Right renal pelvis (tissue), 4 donors: Measurements from ENCODE around the gene OTX1. TPM values are rescaled to one million over a fixed set of nuclear protein-coding genes. Genes with fewer than 3 reads are reported as not detected.

Source experiments
- DNase-seq, 4 donors: peaks; one replicate each; pipeline ENCODE4 v3.0.0-alpha.2; 2013; ENCODE audit warnings: low read depth in 4 of 4, low spot score in 3 of 4, missing footprints in 1 of 4
- polyA plus RNA-seq, 4 donors: library from polyadenylated mRNA; unstranded; fragments of 120-200 nt; gene quantifications; one replicate each; pipeline ENCODE4 v1.2.1, GENCODE V29; 2013; ENCODE audit not compliant: insufficient read length in 4 of 4

OTX1 gene
- polyA plus RNA-seq, 4 donors: not detected

DNA sequence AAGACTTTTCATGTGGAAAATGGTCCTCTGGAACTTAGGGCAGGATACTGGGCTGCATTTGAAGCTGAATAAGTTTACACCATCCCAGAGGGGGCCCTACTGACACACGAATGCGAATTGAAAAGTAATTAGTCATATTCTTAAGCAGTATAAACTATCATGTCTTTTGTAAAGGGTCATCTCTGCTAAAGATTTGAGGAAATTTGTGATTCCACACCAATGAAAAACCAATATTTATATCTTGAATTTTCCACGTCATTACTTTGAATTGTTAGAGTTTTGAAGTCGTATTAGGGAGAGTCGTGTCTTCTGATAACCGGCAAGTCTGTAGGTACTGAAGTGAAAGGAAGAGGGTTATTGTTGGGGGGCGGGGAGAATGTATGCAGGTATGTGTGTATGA is 4.1 kb upstream of the OTX1 start:
- DNase-seq: no peak

- DNase-seq: no peak
Observed at GRCh38 chr2:63046961-63047320, 3.7 kb upstream of the OTX1 start.

DNA sequence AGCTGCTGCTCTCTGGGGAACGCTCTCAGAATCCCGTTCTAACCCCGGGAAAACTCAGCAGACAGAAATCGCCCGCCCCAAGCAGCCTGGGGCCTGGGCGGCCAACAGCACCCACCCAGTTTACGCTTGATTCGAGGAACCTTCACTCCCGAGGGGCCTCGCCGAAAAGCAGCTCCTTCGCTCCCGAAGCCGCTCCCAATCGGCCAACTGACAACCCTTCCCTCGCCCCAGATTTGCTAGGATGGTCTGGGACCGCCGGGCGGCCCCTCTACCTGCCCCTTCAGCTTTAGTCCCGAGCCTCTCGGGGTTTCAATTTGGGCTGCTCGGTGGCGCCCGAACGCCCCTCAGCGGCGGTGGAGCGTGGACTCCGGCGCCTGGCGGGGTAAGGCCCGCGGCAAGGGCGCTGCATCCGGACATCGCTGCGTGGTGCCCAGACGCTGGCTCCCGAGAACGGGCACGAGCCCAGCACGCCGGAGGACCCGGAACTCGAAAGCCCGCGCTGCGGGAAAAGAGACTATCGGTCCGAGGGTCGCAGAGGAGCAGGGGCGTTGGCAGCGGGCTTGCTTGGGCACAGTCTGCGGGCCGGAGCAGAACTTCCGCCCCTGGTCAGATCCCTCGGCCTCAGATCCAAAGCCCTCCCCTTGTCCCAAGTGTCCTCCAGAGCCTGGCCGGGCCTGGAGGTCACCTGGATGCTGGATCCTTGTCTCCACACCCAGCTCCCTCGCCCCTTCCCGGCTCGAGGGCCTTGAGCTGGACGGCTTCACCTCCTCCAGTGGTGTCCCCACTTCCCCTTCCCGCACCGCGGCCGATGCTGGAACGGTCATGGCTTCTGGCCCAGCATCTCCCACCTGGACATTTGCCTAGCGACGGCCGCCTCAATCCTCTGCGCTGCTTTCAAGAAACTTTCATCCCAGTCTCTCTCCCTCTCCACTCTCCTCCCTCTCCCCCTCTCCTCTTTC is 3.0 kb upstream of the OTX1 start:
- DNase-seq: no peak

DNA sequence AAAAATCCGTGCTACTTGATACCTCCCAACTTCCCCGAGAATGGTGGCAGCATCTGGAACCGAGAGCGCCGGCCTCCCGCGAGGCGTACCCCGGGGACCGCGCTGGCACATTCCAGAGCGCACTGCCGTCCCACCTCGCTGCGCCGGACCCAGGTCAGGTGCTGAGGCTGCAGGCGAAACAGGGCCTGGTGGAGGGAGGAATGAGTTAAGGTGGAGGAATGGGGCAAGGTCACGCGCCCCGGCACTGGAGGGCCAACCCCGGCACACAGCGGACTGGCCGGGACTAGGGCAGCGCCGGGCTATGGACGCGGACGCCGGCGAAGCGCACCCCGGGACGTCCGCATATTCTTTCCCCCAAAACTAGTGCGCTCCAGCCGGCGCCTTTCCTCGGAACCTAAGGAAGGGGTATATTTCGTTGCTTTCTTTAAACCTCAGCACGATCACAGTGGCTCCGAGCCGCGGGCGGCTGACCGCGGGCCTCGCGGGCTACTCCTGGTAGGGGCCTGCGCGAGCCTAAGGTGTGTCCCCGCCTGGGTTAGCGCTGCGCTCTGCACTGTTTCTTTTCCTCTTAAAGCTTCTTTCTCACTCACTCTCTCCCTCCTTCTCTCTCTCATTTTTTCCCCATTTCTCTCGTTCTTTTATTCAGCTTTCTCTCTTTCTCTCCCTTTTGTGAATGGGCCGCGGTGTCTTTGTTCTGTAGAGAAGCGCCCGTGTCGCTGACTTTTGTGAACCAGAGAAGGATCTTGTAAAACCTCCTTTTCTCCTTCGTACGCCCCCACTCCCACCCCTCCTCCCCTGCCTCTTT is 2.1 kb upstream of the OTX1 start:
- no peak for DNase-seq

DNA sequence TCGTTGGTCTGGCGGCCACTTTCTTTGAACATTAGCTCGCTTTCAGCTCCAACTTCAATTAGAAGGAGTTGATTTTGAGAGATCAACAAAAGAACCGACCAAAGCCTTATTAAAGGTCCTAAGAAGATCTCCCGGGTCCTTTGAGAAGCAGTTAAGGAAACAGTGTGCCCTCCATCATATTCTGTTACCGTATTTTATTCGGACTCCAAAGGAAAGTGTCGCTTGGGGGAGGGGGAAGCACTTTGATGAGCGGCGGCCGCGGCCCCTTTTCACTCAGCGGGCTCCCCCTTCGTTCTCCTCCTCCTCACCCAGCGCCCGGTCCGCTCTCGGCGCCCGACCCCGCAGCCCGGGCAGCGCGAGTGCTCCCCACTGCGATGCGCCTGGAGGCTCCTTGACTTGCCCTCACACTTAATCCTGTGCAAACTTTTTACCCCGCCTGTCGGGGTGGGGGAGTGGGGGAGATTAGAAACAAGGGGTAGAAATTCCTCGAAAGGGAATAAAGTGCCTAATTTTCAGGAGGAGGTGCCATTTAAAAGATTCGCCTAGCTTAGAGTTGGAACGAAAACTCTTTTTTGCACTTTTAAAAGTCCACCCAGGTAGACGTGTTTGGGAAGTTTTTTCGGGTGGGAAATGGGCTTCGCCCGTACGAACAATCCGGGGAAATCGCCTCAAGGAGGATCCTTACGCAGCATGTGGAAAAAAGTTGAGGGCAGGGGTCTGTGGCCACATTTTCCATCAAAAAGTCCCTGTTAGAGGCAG is 1.2 kb upstream of the OTX1 start:
- no peak for DNase-seq

- DNase-seq: no peak
Observed at GRCh38 chr2:63049970-63050333, 678 bp upstream of the OTX1 start.

- no peak for DNase-seq
Observed at GRCh38 chr2:63051042-63051794, 588 bp downstream of the OTX1 start.

GRCh38 chr2:63051795-63052333 is 1.2 kb downstream of the OTX1 start:
- DNase-seq: no peak

DNA sequence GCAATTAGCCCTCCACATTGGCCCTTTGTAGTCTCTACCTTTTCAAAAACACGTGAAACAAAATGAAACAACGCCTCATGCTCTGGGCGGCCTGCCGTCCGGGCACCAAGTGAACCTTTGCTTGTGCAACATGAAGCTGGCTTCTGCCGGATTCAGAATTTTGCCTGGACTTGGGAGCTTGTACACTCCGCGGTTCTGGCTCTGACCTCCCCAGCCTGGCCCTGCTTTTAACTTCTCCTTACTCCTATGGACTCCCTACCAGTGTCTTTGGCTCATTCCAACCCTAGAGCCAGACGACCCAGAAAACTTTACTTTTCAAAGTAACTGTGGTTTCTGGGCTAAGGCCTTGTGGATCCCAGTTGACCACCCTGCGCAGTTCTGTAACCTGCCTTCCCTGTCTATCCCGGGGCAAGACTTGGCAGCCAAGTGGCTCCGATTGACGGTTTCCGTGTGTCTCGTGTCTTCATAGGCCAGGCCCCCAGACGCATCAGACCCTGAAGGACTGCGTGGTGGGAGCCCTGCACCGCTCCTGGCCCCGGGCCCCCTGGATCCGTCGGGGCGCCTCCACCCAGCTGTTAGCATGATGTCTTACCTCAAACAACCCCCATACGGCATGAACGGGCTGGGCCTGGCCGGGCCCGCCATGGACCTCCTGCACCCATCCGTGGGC is 1.9 kb downstream of the OTX1 start:
- no peak for DNase-seq

GRCh38 chr2:63053081-63053888 is 2.7 kb downstream of the OTX1 start:
- DNase-seq: no peak

- DNase-seq: no peak
Observed at GRCh38 chr2:63053889-63054602, 3.4 kb downstream of the OTX1 start.

DNA sequence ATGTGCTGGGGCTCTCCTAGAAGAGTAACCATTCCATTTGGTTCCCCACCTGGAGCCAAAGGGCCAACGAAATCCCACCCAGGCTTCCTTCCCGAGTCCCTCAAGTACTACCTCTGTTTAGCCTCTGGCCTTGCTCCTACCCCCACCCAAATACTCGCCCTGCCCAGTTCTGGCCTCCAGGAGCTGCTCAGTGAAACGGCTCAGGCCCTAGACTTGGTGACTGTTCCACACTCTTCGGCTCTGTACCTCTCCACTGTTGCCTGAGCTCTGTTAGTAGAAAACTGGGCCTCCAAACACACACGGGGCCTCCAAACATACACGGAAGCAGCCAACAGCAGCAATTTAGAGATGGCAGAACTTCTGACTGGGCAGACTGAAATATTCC is 4.2 kb downstream of the OTX1 start:
- no peak for DNase-seq

- DNase-seq: no peak
Observed at GRCh38 chr2:63055226-63056106, 4.8 kb downstream of the OTX1 start.

GRCh38 chr2:63056107-63057050 is 5.7 kb downstream of the OTX1 start:
- no peak for DNase-seq

DNA sequence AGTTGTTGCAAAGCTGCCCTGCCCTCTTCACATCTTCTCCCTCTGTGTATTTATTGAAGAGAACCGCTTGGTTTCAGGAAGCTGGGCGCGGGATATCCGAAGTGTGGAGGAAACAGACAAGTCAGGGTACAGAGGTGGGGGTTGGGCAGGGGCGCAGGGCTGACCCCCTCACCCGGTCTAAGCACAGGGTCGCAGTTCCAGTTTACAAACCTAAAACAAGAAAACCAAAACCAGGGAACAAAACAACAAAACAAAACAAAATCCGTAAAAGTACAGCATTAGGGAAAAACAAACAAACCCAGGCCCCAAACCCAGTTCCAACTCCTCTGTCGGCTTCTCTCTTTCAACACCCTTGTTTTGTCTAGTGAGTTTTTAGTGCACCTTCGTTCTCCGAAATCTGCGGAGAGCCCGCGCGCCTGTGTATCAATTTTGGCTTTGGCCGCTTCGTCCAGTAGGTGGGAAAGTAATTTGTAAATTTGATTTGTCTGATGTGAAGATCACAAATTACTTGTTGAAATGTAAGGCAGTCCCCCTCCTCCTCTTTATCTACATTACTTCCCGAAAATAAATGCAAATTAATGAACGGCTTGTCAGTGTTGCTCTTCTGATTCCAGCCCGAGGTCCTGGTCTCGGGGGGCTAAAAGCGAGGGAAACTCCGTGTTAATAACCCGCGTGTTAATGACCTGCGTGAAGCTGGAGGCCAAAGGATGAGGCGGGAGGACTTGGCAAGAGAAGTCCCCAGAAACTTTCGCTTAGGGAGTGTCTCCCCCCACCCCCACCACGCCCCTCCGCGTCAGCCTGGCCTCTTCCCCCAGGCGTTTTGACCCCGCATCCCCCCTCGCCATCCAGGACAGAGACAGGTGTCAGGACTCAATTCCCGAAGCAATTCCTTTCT is 6.9 kb downstream of the OTX1 start:
- DNase-seq: no peak
